ENCODE measurements around the gene ZC3H18.

The ZC3H18 gene

DNA sequence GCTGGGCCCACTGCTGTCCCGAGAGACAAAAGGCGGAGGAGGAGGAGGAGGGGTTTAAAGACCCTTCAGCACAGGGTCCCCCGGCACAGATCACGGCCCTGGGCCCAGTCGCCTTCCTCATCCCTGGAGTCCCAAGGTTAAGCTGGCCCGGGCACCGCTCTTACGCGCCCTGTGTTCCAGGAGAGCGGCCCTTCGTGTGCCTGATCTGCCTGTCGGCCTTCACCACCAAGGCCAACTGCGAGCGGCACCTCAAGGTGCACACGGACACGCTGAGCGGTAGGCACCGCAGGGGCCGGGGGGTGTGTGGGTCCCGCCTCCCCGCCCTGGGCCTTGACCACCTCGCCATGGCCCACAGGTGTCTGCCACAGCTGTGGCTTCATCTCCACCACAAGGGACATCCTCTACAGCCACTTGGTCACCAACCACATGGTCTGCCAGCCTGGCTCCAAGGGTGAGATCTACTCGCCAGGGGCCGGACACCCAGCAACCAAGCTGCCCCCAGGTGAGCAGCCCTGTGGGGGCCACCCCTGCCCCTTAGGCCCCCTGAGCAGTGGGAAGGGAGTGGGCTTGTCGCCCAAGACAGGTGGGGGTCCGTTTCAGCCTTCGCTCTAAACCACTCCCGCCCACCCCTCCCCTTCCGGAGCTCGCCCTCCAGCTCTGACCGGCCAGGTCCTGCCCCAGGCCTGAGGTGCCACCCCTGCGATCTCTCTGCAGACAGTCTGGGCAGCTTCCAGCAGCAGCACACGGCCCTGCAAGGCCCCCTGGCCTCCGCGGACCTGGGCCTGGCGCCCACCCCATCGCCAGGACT, 37.6 kb upstream of the ZC3H18 start:
- in situ Hi-C loops (cut with MboI; ENCODE audit: low sequenced_read_pairs): no loop called here

DNA sequence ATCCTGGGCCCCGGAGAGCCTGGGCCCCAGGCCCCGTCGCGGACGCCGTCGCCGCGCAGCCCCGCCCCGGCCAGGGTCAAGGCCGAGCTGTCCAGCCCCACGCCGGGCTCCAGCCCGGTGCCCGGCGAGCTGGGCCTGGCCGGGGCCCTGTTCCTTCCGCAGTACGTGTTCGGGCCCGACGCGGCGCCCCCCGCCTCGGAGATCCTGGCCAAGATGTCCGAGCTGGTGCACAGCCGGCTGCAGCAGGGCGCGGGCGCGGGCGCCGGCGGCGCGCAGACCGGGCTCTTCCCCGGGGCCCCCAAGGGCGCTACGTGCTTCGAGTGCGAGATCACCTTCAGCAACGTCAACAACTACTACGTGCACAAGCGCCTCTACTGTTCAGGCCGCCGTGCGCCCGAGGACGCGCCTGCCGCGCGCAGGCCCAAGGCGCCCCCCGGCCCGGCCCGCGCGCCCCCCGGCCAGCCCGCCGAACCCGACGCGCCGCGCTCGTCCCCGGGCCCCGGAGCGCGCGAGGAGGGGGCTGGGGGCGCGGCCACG, 36.8 kb upstream of the ZC3H18 start:
- in situ Hi-C loops (cut with MboI; ENCODE audit: low sequenced_read_pairs): no loop called here

DNA sequence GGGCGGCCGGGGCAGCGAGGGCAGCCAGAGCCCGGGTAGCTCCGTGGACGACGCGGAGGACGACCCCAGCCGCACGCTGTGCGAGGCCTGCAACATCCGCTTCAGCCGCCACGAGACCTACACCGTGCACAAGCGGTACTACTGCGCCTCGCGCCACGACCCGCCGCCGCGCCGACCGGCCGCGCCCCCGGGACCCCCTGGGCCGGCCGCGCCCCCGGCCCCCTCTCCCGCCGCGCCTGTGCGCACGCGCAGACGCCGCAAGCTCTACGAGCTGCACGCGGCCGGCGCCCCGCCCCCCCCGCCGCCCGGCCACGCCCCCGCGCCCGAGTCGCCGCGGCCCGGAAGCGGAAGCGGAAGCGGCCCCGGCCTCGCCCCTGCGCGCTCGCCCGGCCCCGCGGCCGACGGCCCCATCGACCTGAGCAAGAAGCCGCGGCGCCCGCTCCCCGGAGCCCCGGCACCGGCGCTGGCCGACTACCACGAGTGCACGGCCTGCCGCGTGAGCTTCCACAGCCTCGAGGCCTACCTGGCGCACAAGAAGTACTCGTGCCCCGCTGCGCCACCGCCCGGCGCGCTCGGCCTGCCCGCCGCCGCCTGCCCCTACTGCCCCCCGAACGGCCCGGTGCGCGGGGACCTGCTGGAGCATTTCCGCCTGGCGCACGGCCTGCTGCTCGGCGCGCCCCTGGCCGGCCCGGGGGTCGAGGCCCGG, 36.1 kb upstream of the ZC3H18 start:
- in situ Hi-C loops (cut with MboI; ENCODE audit: low sequenced_read_pairs): no loop called here

DNA sequence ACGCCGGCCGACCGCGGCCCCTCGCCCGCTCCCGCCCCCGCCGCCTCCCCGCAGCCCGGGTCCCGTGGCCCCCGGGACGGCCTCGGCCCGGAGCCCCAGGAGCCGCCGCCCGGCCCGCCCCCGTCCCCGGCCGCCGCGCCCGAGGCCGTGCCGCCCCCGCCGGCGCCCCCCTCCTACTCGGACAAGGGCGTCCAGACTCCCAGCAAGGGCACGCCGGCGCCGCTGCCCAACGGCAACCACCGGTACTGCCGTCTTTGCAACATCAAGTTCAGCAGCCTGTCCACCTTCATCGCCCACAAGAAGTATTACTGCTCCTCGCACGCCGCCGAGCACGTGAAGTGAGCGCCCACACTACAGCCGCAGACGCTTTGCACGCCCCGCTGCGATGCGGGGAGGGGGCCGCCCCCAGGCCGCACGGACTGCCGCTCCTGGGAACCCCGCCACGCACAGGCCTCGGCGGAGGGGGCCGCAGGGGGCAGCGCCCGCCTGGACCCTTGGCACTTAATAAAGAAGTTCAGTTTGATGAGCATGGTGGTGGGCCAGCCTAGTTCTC, 35.5 kb upstream of the ZC3H18 start:
- in situ Hi-C loops (cut with MboI; ENCODE audit: low sequenced_read_pairs): no loop called here

DNA sequence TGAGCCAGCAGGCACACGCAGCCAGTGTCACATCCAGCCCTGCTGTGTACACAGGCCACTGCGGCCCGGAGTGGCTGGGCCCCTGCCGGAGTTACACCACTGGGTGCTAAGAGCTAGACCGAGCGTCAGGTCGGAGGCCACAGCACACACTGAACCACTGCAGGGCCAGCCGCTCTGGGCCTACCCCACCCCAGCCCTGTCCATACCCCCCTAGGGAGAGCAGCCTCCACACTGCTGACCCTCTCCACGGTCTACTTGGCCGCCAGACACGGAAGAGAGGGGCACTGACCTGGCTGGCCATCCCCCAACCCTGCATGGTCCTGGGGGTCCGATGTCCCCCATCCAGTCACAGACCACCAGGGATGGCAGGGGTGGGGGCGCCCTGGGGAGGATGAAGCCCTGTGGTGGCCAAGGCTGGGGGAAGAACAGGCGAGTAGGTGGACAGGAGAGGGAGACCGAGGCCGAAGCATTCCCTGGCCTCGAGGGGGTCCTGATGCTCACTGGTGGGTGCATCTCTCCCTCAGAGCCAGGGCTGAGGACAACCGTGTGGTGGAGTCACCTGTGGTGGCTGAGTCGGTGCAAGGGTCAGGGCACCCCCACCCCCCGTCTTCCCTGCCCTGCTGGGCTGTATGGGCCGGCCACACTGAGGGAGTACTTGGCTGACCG, 34.9 kb upstream of the ZC3H18 start:
- in situ Hi-C loops (cut with MboI; ENCODE audit: low sequenced_read_pairs): no loop called here

DNA sequence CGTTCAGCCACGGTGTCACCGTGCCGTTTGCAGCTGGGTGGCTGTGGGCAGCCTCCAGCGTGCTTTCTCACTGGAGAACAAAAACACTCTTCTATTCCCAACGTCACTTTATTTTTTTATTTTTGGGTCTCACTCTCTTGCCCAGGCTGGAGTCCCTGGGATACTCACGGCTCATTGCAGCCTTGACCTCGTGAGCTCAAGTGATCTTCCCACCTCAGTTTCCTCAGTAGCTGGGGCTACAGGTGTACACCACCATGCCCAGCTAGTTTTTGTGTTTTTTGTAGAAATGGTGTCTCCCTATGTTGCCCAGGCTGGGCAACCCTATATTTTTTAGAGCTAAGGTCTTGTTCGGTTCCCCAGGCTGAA, 34.4 kb upstream of the ZC3H18 start:
- in situ Hi-C loops (cut with MboI; ENCODE audit: low sequenced_read_pairs): no loop called here

DNA sequence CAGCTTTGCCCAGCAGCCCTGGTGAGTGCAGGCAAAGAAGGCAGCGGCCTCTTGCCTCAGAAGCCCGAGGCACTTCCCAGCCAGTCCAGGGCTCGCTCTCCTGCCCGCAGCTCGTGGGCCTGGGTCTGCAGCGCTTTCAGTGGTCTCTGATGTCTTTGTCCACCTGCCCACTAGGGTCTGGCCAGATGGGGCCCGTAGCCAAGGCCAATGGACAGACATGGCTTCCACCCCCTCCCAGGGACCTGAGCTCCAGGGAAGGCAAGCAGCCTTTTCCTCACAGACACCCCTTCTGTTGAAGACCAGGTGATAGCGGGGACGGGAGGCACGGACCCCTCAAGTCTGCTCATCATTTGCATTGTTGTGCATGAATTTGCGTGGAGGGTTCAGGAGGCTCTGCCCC, 33.7 kb upstream of the ZC3H18 start:
- in situ Hi-C loops (cut with MboI; ENCODE audit: low sequenced_read_pairs): no loop called here

DNA sequence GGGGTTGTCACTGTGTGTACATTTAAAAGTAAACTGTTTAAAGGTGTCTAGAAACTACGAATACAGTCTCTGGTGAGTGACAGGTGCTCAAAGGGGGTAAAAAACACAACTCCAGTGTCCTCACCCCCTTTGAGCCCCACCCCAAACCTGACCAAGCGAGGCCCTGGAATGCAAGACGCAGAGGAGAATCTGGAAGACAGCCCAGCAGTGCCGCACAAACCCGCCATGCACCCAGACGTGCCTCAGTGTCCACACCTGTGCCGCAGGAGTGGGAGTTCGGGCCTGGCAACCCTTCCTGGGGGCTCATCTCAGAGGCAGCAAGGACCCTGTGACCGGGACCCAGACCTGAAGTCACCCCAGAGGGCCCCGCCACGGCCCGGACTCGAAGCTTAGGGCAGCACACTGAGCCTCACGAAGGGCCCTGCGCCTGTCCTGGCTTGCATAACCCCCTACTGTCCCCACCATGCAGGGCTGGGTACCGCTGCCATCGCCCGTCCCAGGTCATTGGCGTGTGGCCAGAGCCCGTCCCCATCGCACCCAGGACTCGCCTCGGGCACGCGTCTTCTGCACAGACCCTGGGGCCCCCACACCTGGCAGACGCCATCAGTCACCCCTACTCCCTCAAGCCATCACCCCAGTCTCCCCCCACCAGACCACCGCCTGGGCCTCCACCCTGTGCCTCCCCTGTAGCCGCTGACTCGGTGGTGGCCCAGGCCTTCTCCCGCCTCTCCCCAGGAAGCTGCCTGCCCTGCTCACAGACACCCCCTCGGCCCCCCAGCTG, 33.0 kb upstream of the ZC3H18 start:
- in situ Hi-C loops (cut with MboI; ENCODE audit: low sequenced_read_pairs): no loop called here

DNA sequence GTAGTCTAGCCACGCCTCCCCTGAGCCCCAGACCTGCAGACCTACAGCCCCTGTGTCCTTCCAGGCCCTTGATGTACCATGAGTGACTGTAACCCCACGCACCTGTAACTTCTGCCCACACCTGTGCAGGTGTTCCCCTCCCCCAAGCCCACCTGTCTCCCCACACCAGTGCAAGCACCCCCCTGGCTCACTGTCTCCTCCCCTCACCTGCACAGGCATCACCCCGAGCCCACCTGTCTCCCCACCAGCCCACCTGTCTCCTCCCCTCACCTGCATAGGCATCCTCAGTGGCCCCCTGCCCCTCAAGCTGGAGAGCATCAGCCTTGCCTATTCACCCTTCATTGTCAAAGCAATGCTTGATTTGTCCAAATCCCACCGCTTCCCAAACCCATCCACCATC, 32.3 kb upstream of the ZC3H18 start:
- in situ Hi-C loops (cut with MboI; ENCODE audit: low sequenced_read_pairs): no loop called here

DNA sequence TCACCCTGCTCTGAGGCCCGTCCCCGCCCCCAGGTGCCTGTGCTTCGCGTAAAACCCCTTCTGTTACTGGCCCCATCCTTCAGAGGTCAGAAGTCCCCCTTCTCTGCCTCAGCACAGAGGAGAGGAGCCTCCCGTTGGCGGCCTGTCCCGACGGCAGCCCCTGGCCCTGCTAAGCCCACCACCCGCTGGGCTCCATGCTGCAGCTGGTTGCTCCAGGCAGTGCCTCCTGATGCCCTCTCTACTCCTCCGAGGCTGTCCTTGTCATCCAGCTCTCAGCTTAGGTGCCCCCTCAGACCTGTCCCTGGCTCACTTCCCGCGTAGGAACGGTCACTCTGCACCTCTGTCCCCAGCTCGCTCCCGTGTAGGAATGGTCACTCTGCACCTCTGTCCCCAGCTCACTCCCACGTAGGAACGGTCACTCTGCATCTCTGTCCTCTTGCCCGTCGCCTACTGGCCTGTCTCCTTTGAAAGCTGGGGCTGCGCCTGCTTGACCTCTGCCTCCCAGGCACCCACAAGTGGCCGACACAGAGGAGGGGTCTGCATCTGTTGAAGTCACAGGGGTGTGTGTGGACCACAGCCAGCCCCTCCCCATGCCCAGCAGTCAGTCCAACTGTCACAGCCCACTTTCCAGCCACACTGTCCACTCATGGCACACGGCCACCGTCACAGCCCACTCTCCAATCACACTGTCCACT, 31.7 kb upstream of the ZC3H18 start:
- in situ Hi-C loops (cut with MboI; ENCODE audit: low sequenced_read_pairs): no loop called here

DNA sequence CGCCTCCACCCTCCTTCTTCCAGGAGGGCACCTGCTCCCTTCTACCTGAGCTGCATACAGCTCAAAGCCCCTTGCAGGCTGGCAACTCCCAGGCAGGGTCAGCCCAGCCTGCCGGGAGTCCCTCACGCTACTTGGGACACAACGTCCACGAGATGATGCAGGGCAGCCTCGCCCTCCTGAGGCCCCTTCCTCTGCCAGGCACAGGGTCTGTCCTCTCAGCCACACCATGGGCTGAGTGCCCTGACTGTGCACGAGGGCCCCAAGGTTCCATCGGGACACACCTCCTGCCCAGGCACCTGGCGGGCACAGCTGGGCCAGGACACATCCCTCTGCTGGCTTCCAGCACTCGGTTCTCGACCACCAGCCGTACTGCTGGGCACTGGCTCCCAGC, 30.9 kb upstream of the ZC3H18 start:
- in situ Hi-C loops (cut with MboI; ENCODE audit: low sequenced_read_pairs): no loop called here

DNA sequence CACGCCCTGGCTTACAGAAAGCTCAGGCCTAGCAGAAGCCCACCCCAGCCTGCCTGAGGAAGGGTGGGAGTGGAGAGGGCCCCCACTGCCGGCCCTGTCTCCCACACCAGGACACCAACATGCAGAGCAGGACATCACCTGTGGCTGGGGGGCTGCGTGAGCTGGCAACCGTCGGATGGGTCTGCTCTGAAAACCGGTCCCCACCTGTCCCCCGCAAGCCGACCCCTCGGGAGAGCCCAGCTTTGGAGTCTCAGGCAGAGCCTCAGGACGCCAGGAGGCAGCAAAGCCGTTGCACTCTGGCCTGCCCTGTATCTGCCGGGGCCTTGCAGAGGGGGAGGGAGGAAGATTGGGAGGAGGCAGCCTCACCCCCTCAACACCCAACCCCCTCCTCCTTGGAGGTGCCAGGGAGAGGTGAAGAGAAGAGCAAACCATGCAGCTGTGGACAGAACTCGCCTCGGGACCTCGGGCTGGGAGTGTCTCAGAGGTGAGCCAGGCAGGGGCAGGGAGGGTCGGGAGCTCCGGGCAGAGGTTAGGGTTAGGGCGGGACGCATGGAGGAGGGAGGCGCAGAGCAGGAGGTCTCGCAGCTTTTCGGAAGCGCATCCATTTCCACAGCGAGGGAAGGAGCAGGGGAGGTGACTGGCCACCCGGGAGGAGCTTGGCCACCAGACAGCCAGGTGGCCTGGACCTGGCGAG, 30.4 kb upstream of the ZC3H18 start:
- in situ Hi-C loops (cut with MboI; ENCODE audit: low sequenced_read_pairs): no loop called here

DNA sequence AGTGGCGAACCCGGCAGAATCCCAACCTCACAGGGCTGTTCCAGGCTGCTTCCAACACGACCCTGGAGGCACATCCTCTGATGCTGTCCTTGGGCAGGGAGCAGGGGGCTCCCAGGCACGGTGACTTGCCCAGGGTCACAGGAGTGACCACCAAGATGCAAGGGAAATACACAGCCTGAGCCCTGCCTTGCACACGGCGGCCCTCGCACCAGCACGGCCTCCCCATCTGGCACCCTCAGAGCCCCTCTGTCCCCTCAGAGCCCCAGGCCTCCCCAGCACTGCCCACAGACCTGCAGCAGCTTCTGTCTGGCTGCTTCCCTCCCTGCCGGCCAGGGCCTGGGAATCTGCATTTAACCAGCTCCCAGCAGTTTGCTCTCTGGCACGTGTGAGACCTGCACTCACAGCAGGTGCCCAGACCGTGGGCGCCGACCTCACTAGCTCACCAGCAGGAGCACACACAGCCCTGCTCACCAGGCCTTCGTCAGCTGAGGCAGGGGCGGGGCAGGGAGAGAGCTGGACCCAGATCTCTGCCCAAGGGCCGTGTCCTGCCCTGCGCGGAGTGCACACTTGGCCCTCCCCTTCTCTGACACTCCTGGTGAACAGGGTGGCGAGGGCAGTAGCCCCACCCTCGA, 29.7 kb upstream of the ZC3H18 start:
- in situ Hi-C loops (cut with MboI; ENCODE audit: low sequenced_read_pairs): no loop called here

DNA sequence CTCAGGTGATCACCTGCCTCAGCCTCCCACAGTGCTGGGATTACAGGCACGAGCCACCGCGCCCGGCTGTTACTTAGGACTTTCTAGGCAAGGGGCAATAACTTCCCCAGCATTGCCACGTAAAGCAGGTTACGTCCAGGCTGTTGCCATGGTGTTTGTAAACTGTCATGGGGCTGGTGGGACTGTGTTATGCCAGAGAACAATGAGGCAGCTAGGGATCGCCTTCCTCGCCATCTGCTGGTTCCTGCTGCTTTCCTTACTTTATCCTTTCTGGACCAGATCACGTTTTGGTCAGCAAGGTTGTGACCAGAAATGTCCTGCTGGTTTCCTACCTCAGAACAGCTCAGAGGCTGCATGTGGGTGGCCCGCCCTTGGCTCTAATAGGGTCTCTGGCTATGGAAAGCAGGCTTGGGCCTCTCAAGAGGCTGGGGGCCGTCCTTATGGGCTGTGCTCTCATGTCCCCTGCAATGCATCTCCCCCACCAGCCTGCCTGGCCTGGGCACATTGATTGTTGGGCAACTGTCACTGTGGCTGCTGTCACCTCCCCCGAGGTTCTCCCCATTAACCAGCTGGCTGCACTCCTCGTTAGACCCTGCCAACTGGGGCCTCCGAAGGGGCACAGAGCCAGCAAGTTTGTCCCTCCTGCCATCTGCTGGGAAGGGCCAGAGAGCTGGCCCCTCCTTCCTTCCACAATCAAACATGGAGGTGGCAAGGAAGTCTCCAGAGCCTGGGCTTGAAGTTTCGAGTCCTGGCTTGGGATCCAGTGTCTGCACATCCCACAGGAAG, 28.2 kb upstream of the ZC3H18 start:
- in situ Hi-C loops (cut with MboI; ENCODE audit: low sequenced_read_pairs): no loop called here

DNA sequence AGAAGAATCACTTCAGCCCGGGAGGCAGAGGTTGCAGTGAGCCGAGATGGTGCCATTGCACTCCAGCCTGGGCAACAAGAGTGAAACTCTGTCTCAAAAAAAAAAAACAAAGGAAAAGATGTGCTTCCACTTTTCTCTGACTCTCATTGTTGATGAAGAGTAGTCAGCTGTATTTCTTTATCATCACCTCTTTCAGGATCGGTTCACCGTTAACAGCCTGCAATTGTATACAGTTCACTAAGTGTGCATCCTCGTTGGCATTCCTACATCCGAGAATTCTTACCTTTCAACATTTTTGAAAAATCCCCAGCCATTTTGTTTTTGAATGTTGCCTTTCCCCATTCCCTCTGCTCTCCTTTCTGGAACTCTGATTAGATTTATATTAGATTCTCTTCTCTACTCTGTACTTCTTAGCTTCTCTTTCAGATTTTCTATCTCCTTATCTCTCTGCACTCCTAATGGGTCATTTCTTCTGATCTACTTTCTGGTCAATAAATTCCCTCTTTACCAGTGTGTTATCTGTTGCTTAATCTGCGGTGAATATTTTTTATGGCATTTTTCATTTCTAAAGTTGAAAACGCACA, 26.9 kb upstream of the ZC3H18 start:
- in situ Hi-C loops (cut with MboI; ENCODE audit: low sequenced_read_pairs): no loop called here

DNA sequence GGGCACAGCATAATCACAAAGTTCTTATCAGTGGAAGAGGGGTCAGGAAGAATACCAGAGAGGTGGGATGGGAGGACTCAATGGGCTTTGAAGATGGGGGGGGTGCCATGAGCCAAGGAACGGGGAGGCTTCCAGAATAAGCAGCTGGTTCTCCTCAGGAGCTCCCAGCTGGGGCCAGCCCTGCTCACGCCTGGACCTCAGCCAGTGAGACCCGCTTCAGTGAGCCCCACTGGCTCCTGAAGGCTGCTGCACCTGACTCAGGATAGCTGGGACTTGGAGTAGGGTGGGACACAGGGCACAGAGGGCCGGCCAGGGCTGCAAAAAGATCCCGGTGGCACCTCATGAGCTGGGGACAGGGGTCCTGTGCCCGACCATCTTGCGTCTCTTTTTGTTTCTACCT, 24.4 kb upstream of the ZC3H18 start:
- in situ Hi-C loops (cut with MboI; ENCODE audit: low sequenced_read_pairs): no loop called here

DNA sequence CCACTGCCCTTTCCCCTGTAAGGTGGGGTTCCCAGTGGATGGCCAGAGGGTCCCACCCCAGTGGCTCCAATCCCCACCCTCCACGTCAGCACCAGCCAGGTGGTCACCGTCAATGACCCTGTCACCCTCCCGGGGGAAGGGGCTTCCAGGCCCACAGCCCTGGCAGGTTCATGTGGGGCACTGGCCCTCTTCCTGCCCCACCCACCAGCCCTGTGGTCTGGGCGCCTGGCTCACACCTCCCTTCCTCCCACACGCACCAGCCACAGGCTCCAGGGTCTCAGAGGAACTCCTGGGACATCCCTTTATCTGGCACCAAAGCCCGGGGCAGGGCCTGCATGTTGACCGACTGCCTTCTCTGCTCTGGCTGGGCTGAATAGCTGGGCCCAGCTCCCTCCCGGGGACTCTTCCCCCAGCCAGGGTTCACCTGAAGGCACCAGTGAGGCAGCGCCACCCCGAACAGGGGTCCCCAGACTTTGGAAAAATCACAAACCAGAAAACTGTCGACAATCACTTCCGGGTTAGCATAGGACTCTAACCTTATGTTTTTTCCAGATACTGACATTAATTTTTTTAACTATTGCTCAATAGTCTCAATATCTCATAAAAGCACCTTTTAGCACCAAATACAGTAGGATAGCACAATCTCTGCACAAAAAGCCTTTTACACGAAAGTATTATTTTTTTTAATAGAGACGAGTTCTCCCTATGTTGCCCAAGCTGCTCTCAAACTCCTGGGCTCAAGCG, 21.9 kb upstream of the ZC3H18 start:
- in situ Hi-C loops (cut with MboI; ENCODE audit: low sequenced_read_pairs): no loop called here

All from HL-60/S4 treated with retinoic acid at 250 ng/mL for 4 days and 3 days (cell line).